Astrocyte of the spinal cord (primary cell): ENCODE results near the gene PCBP4.

Experiments
- DNase-seq: peaks from one replicate; pipeline ENCODE4 v3.0.0; 2011; ENCODE audit warnings: low read depth, low spot score
- H3K4me3 ChIP-seq: 2 replicates; pipeline ENCODE4 v1.5.1; 2011; ENCODE audit warnings: low read depth, mild to moderate bottlenecking, low read length, moderate library complexity
- CTCF ChIP-seq: IDR thresholded peaks from 2 replicates; pipeline ENCODE4 v1.5.1; 2012; ENCODE audit warnings: low read depth, mild to moderate bottlenecking, low read length, inconsistent platforms
- in situ Hi-C: cut with HindIII; loops from 2 replicates; pipeline ENCODE4 v1.10.0; 2017; ENCODE audit warnings: low sequenced_read_pairs

PCBP4 gene

GRCh38 chr3:51934991-51935885, 32.0 kb downstream of the PCBP4 start:
- in situ Hi-C loops = no loop called here
- no peak overlapping the region for H3K4me3 ChIP-seq
- TF ChIP-seq CTCF = no peak
- no peak for DNase-seq

- no peak for DNase-seq
- no peak for TF ChIP-seq CTCF
- in situ Hi-C loops = no loop called here
- no peak overlapping the region for H3K4me3 ChIP-seq
These were observed 33.0 kb downstream of the PCBP4 start for GRCh38 chr3:51934139-51934850.

- TF ChIP-seq CTCF = no peak
- DNase-seq = no peak
- no peak overlapping the region for H3K4me3 ChIP-seq
- in situ Hi-C loops = no loop called here
These were observed 33.6 kb downstream of the PCBP4 start for GRCh38 chr3:51933471-51934138.

- in situ Hi-C loops = no loop called here
- DNase-seq = no peak
- no peak overlapping the region for H3K4me3 ChIP-seq
- TF ChIP-seq CTCF = no peak
These were observed 34.5 kb downstream of the PCBP4 start for GRCh38 chr3:51932471-51933370.

- no peak for DNase-seq
- H3K4me3 ChIP-seq = no peak overlapping the region
- no peak for TF ChIP-seq CTCF
- in situ Hi-C loops = no loop called here
These were observed 35.5 kb downstream of the PCBP4 start for GRCh38 chr3:51931756-51932155.

GRCh38 chr3:51930439-51930838, 36.8 kb downstream of the PCBP4 start:
- TF ChIP-seq CTCF = no peak
- DNase-seq = no peak
- in situ Hi-C loops = no loop called here
- no peak overlapping the region for H3K4me3 ChIP-seq
